GM12864 (cell line): ENCODE results near the gene SHFL.
A peak's percentile ranks its signal among the peaks of the same experiment; 100 is the strongest.

Experiments
- DNase-seq: peaks from one replicate; pipeline ENCODE4 v3.0.0-alpha.2; 2011; ENCODE audit warnings: low read depth
- H3K4me3 ChIP-seq: 2 replicates; pipeline ENCODE4 v1.5.1; 2011; ENCODE audit warnings: mild to moderate bottlenecking, low read depth, low read length, control low read depth
- TF ChIP-seq, protein P1 (sequence below): IDR thresholded peaks from 2 replicates; pipeline ENCODE4 v1.5.1; 2011; ENCODE audit warnings: low read depth, mild to moderate bottlenecking, moderate library complexity, low read length, control low read depth, inconsistent platforms; ENCODE audit errors: missing control alignments

Gene SHFL

DNA sequence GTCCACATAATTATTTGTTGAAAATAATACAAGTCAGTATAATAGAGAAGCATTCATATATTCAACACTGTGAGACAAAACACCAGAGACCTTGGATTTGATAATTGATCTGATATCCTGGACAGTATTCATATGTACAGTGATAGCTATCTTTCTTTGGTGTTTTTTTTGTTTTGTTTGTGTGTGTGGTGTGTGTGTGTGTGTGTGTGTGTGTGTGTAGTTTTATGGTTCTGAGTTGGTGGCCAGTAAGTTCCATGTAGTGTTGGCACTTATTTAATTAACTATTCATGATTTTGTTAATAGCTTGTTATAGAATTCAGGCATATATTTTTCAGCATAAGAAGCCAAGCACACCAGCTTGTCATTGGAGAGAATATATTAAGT lies 18.0 kb downstream of the SHFL start:
- no peak overlapping the region; the same call in 1 of the 2 replicates for H3K4me3 ChIP-seq
- TF ChIP-seq, protein P1, sequence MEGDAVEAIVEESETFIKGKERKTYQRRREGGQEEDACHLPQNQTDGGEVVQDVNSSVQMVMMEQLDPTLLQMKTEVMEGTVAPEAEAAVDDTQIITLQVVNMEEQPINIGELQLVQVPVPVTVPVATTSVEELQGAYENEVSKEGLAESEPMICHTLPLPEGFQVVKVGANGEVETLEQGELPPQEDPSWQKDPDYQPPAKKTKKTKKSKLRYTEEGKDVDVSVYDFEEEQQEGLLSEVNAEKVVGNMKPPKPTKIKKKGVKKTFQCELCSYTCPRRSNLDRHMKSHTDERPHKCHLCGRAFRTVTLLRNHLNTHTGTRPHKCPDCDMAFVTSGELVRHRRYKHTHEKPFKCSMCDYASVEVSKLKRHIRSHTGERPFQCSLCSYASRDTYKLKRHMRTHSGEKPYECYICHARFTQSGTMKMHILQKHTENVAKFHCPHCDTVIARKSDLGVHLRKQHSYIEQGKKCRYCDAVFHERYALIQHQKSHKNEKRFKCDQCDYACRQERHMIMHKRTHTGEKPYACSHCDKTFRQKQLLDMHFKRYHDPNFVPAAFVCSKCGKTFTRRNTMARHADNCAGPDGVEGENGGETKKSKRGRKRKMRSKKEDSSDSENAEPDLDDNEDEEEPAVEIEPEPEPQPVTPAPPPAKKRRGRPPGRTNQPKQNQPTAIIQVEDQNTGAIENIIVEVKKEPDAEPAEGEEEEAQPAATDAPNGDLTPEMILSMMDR, result no peak
- DNase-seq, result no peak

DNA sequence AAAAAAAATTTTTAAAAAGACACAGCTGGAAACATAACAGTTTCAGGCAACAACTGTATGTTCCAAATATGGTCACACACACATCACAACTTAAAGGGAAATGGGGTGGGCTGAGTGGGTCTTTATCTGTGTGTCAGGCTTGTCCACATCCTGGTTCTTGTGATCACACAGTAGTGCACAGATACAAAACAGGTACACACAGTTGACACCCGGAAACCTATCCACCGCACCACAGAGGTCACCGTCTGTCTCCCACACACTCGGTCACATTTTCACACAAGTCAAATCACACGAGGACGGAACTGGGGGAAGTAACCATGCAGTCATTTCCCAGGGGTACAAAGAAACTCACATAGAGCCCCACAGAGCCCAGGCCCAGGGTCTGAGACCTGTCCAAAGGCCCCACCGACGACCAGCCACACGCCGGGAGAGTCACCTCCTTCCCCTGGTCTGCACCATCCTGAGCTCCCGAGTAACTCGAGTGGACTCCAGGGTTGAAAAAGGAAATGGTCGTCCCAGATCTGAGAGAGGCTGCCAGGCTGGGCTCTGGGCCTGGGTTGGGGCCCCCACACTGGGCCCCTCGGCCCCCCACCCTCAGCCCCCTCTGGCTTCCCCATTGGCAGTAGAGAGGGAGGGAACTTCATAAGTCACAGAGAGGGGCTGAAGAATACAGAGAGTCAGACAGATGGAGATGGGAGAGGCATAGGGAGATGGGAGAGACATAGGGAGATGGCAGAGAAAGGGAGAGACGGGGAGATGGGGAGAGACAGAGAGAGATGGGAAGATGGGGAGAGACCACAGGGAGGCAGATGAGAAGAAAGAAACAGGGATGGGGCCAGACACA lies 18.8 kb downstream of the SHFL start:
- TF ChIP-seq, protein P1, result no peak
- DNase-seq, result peak; percentile 98
- H3K4me3 ChIP-seq, result peak overlapping the region; percentile 46; the same call in 1 of the 2 replicates

DNA sequence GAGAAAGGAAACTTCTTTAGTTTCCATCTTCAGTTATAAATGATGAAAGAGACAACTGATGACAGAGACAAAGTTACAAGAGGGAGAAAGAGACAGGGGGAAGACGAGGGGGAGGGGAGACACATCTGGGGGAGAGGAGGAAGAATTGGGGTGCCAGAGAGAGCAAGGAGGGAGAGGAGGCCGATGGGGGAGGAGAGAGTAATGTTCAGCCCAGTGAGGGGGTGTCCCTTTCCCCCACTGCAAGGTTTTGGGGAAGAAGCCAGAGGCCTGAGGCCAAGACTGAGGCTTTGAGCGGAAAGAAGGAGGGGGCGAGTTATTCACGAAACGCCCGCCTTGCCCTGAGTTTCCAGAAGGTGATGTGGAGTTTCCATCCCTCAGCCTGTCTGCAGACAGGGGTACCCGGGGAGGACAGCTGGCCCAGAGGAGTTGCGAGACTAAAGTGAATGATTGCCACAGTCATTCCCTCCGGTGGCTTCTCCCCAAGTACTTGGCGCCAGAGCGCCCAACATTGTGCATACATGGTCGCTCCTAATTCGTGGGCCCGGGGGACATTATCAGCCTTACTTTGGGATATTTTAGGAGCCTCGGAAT lies 19.5 kb downstream of the SHFL start:
- peak; percentile 66 for DNase-seq
- TF ChIP-seq, protein P1, result no peak

DNA sequence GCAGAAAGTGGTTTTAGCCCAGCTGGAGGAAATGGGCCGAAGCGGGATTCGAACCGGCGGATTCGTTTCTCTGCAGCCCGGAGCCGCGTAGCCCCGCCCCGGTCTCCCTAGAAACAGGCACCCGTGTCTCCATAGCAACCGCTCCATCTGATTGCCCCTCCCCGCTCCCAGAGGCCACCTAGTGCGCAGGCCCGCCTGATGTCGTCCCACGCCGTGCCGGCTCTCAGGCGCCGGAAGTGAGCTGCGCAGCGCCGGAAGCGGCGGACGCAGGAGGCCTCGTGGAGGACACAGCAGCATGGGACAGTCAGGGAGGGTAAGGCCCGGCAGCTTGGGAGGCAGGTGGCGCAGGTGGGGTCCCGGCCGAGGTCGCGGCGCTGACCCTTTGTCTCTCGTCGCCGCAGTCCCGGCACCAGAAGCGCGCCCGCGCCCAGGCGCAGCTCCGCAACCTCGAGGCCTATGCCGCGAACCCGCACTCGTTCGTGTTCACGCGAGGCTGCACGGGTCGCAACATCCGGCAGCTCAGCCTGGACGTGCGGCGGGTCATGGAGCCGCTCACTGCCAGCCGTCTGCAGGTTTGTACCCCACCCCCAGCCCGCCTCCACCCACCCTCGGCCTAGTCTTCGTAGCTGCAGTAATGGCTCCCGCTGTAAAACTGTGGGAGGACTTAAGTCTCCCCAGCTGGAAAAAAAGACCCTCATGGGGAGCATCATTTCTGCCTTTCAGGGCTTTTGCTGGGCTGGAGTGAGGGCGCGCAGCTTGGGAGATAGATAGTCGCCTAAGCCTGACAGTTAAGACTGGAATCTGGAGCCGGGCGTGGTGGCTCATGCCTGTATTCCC lies 20.2 kb downstream of the SHFL start, which contains the start of gene PPAN:
TSS of gene PPAN (plus strand) at position 263 of the 837 bp plus-strand sequence. CDS start at position 296, 33 bp downstream.
- H3K4me3 ChIP-seq, result peak within 1 kb of the TSS; percentile 60
- TF ChIP-seq, protein P1, result no peak
- peak; percentile 95 for DNase-seq

More for the DNA sequence above, 19.5 kb downstream of the SHFL start:
- peak overlapping the region; percentile 46 for H3K4me3 ChIP-seq

DNA sequence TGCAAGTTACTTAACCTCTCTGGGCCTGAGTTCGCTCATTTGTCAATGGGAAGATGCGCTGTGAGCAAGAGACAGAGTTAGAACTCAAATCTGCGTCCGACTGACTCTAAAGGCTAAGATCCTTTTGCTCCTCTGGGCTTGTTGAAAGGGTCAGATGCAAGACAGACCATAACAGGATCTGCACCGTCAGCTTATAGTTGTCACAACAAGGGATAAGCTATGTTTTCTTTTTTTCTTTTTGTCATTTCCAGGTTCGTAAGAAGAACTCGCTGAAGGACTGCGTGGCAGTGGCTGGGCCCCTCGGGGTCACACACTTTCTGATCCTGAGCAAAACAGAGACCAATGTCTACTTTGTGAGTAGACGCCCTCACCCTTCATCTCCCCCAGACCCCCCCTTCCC lies 21.1 kb downstream of the SHFL start:
- TF ChIP-seq, protein P1, result no peak
- H3K4me3 ChIP-seq, result peak overlapping the region; percentile 60
- DNase-seq, result no peak

DNA sequence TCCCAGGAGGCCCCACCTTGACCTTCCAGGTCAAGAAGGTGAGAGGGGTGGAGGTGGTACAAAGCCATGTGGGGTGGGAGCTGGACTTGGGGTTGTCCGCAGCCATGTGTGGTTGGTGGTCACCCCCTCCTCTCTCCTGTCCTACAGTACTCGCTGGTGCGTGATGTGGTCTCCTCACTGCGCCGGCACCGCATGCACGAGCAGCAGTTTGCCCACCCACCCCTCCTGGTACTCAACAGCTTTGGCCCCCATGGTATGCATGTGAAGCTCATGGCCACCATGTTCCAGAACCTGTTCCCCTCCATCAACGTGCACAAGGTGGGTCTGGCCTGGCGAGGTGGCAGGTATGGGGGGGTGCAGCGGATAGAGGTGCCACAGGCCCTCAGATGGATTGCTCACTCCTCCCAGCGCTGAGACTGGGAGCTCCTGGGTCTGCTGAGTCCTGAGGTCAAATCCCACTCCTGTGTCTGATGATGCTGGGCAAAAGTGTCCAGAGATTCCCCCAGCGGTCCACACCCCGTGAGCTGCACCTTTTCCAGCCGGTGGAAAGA lies 21.8 kb downstream of the SHFL start:
- no peak for DNase-seq
- TF ChIP-seq, protein P1, result no peak
- peak overlapping the region; percentile 60 for H3K4me3 ChIP-seq
